CD4-positive, alpha-beta T cell treated with Interleukin-6 for 4 hours (primary cell): ENCODE data around the gene KCNK15.
A peak's percentile ranks its signal among the peaks of the same experiment; 100 is the strongest.

Experiments
- DNase-seq: peaks from one replicate; pipeline ENCODE4 v3.0.0-alpha.2; 2020; ENCODE audit warnings: mixed read lengths

Gene KCNK15

GRCh38 chr20:44715499-44716308 lies 30.0 kb upstream of the KCNK15 start:
- DNase-seq = no peak

- no peak for DNase-seq
These were observed 29.2 kb upstream of the KCNK15 start for GRCh38 chr20:44716309-44717106.

- no peak for DNase-seq
These were observed 27.7 kb upstream of the KCNK15 start for GRCh38 chr20:44717986-44718385.

- no peak for DNase-seq
These were observed 25.8 kb upstream of the KCNK15 start for GRCh38 chr20:44719841-44720240.

GRCh38 chr20:44720621-44720996 lies 25.1 kb upstream of the KCNK15 start:
- DNase-seq = no peak

- no peak for DNase-seq
These were observed 24.5 kb upstream of the KCNK15 start for GRCh38 chr20:44720997-44721784.

- DNase-seq = no peak
These were observed 23.9 kb upstream of the KCNK15 start for GRCh38 chr20:44721785-44722054.

GRCh38 chr20:44722990-44723389 lies 22.7 kb upstream of the KCNK15 start:
- no peak for DNase-seq

GRCh38 chr20:44723391-44723790 lies 22.3 kb upstream of the KCNK15 start:
- DNase-seq = no peak

- no peak for DNase-seq
These were observed 21.8 kb upstream of the KCNK15 start for GRCh38 chr20:44723798-44724362.

- DNase-seq = no peak
These were observed 21.1 kb upstream of the KCNK15 start for GRCh38 chr20:44724423-44725091.

- no peak for DNase-seq
These were observed 19.8 kb upstream of the KCNK15 start for GRCh38 chr20:44725837-44726236.

GRCh38 chr20:44727039-44727438 lies 18.6 kb upstream of the KCNK15 start:
- no peak for DNase-seq

- no peak for DNase-seq
These were observed 18.0 kb upstream of the KCNK15 start for GRCh38 chr20:44727651-44728050.

GRCh38 chr20:44728801-44729443 lies 16.7 kb upstream of the KCNK15 start:
- DNase-seq = no peak

GRCh38 chr20:44730441-44730840 lies 15.2 kb upstream of the KCNK15 start:
- no peak for DNase-seq

- no peak for DNase-seq
These were observed 14.0 kb upstream of the KCNK15 start for GRCh38 chr20:44731657-44732056.

GRCh38 chr20:44732327-44732726 lies 13.3 kb upstream of the KCNK15 start:
- DNase-seq = no peak

- DNase-seq = peak; percentile 67
These were observed 12.2 kb upstream of the KCNK15 start for GRCh38 chr20:44733341-44734069.

- DNase-seq = no peak
These were observed 10.7 kb upstream of the KCNK15 start for GRCh38 chr20:44734938-44735337.

GRCh38 chr20:44735816-44736169 lies 9.9 kb upstream of the KCNK15 start:
- DNase-seq = no peak
